ENCODE results near the gene TULP1. TPM values are rescaled to one million over a fixed set of nuclear protein-coding genes. Genes with fewer than 3 reads are reported as not detected.

The TULP1 gene
- total and polyA plus RNA-seq, 2 of the 13 experiments (the other 11 are each of a cell fraction or from before 2014, with no cell fraction given): not detected

DNA sequence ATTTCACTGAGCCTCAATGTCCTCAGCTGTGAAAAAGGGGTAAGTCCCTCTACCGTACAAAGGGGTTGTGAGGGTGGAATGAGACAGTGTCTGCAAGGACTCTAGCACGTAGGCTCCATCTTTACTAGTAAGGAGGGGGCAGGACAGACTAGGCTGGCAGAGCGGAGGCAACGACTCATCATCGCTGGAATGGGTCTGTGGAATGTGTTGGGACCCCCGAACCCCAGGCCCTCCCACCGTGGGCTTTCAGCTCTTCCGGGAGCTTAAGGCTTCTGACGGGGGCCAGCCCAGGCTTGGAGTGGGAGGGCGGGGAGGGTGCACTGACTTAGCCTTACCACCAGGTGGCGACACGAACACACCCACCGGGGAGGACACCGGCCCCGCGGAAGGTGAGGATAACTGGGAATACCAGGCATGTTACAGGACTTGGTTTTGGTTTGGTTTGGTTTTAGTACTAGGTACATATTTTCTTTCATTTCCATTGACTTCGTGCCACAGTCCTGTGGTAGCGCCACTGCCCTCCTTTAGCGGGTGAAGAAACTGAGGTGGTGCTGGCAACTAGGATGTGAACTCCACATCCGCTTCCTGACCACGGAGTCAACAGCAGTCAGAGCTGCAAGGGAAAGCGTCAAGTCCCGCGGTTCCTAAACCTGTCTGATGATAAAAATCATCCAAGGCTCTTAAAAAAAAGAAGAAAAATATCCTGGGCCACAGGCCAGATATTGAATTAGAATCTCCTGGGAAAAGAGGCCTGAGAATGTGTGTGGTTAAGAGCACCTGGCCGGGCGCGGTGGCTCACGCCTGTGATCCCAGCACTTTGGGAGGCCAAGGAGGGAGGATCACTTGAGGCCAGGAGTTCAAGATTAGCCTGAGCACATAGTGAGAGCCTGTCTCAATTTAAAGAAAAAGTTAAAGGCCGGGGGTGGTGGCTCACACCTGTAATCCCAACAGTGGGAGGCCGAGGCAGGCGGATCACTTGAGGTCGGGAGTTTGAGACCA is 10.3 kb upstream of the TULP1 start (continued):
- TF ChIP-seq, protein P1, sequence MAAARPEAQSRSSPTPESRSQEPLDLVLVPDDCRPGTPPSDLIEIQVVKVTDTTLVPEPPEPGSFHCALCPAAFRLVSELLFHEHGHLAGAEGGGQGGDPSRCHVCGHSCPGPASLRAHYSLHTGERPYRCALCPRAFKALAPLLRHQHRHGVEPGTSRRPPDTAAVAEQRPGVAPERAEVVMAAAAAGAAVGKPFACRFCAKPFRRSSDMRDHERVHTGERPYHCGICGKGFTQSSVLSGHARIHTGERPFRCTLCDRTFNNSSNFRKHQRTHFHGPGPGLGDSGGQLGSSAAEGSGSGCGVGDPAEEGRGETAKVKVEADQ (CRISPR knock-in tag; IDR thresholded peaks at IDR 0.05; ENCODE audit: borderline replicate concordance): no peak
- TF ChIP-seq ARID2 (CRISPR knock-in tag; IDR thresholded peaks at IDR 0.05; ENCODE audit: borderline replicate concordance) (no peak), ZFY (CRISPR knock-in tag; IDR thresholded peaks at IDR 0.05) (no peak), NBN (conservative IDR thresholded peaks at IDR 0.05) (no peak), SRY (CRISPR knock-in tag; IDR thresholded peaks at IDR 0.05) (no peak; the same call in 1 of the 2 replicates), SETDB1 (CRISPR knock-in tag; IDR thresholded peaks at IDR 0.05; ENCODE audit: borderline replicate concordance) (no peak), ZNF282 (IDR thresholded peaks at IDR 0.05; ENCODE audit: partially characterized antibody) (no peak), ZFAT (CRISPR knock-in tag; conservative IDR thresholded peaks at IDR 0.05) (no peak), ZNF773 (CRISPR knock-in tag; IDR thresholded peaks at IDR 0.05; ENCODE audit: borderline replicate concordance) (no peak), POLR2AphosphoS5 (IDR thresholded peaks at IDR 0.05; ENCODE audit: low read depth, low read length) (no peak), SRSF1 (optimal IDR thresholded peaks at IDR 0.05; ENCODE audit: low read depth, low read length) (no peak), HIVEP1 (CRISPR knock-in tag; IDR thresholded peaks at IDR 0.05) (no peak), NKX3-1 (CRISPR knock-in tag; IDR thresholded peaks at IDR 0.05) (no peak), ZBTB8A (CRISPR knock-in tag; IDR thresholded peaks at IDR 0.05; ENCODE audit: borderline replicate concordance, low read depth) (no peak), ZNF354B (CRISPR knock-in tag; IDR thresholded peaks at IDR 0.05) (no peak), ZNF709 (CRISPR knock-in tag; IDR thresholded peaks at IDR 0.05) (no peak), ZNF20 (CRISPR knock-in tag; IDR thresholded peaks at IDR 0.05) (no peak), KLF6 (CRISPR knock-in tag; IDR thresholded peaks at IDR 0.05) (no peak), ZNF256 (CRISPR knock-in tag; conservative IDR thresholded peaks at IDR 0.05) (no peak), KLF16 (CRISPR knock-in tag; IDR thresholded peaks at IDR 0.05) (peak in 1 of 2 experiments; percentile 52; a peak in 1 of 4 replicates)
- TF ChIP-seq, protein P2, sequence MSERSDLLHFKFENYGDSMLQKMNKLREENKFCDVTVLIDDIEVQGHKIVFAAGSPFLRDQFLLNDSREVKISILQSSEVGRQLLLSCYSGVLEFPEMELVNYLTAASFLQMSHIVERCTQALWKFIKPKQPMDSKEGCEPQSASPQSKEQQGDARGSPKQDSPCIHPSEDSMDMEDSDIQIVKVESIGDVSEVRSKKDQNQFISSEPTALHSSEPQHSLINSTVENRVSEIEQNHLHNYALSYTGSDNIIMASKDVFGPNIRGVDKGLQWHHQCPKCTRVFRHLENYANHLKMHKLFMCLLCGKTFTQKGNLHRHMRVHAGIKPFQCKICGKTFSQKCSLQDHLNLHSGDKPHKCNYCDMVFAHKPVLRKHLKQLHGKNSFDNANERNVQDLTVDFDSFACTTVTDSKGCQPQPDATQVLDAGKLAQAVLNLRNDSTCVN (CRISPR knock-in tag; IDR thresholded peaks at IDR 0.05; ENCODE audit: borderline replicate concordance): no peak
- TF ChIP-seq, protein P3, sequence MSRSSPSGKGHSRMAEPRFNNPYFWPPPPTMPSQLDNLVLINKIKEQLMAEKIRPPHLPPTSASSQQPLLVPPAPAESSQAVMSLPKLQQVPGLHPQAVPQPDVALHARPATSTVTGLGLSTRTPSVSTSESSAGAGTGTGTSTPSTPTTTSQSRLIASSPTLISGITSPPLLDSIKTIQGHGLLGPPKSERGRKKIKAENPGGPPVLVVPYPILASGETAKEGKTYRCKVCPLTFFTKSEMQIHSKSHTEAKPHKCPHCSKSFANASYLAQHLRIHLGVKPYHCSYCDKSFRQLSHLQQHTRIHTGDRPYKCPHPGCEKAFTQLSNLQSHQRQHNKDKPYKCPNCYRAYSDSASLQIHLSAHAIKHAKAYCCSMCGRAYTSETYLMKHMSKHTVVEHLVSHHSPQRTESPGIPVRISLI (CRISPR knock-in tag; IDR thresholded peaks at IDR 0.05; ENCODE audit: borderline replicate concordance): no peak
- TF ChIP-seq, protein P4, sequence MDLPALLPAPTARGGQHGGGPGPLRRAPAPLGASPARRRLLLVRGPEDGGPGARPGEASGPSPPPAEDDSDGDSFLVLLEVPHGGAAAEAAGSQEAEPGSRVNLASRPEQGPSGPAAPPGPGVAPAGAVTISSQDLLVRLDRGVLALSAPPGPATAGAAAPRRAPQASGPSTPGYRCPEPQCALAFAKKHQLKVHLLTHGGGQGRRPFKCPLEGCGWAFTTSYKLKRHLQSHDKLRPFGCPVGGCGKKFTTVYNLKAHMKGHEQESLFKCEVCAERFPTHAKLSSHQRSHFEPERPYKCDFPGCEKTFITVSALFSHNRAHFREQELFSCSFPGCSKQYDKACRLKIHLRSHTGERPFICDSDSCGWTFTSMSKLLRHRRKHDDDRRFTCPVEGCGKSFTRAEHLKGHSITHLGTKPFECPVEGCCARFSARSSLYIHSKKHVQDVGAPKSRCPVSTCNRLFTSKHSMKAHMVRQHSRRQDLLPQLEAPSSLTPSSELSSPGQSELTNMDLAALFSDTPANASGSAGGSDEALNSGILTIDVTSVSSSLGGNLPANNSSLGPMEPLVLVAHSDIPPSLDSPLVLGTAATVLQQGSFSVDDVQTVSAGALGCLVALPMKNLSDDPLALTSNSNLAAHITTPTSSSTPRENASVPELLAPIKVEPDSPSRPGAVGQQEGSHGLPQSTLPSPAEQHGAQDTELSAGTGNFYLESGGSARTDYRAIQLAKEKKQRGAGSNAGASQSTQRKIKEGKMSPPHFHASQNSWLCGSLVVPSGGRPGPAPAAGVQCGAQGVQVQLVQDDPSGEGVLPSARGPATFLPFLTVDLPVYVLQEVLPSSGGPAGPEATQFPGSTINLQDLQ (CRISPR knock-in tag; IDR thresholded peaks at IDR 0.05): no peak
